HG02588 (cell line): ENCODE measurements around the gene TMPRSS11B.
"Not testable (repeated sequence)": the region's sequence is repeated elsewhere in the genome, so short reads cannot be mapped to it uniquely, and the experiment has no call there.

ENCODE experiments used
- ATAC-seq: cut with Tn5 transposase; IDR thresholded peaks from one replicate; pipeline ENCODE4 v1.9.1; 2021; ENCODE audit warnings: mild to moderate bottlenecking, moderate library complexity; ENCODE audit not compliant: unreplicated experiment

TMPRSS11B gene

GRCh38 chr4:68240620-68241019, 4.9 kb downstream of the TMPRSS11B start:
- no peak for ATAC-seq

- no peak for ATAC-seq
Observed at GRCh38 chr4:68228568-68228967, 16.9 kb downstream of the TMPRSS11B start.

- ATAC-seq = no peak
Observed at GRCh38 chr4:68218044-68218443, 27.4 kb downstream of the TMPRSS11B start.

- ATAC-seq = no peak
Observed at GRCh38 chr4:68216501-68216900, 29.0 kb downstream of the TMPRSS11B start.

- no peak for ATAC-seq
Observed at GRCh38 chr4:68209003-68209402, 36.5 kb downstream of the TMPRSS11B start.

GRCh38 chr4:68194305-68194704, 51.2 kb downstream of the TMPRSS11B start:
- not testable (repeated sequence) for ATAC-seq

- no peak for ATAC-seq
Observed at GRCh38 chr4:68193194-68193593, 52.3 kb downstream of the TMPRSS11B start.

GRCh38 chr4:68187145-68187544, 58.3 kb downstream of the TMPRSS11B start:
- ATAC-seq = no peak

GRCh38 chr4:68184923-68185322, 60.6 kb downstream of the TMPRSS11B start:
- no peak for ATAC-seq

GRCh38 chr4:68183417-68183816, 62.1 kb downstream of the TMPRSS11B start:
- no peak for ATAC-seq

GRCh38 chr4:68182382-68182820, 63.1 kb downstream of the TMPRSS11B start:
- ATAC-seq = no peak

- no peak for ATAC-seq
Observed at GRCh38 chr4:68180849-68181526, 64.5 kb downstream of the TMPRSS11B start.

- no peak for ATAC-seq
Observed at GRCh38 chr4:68176904-68177303, 68.6 kb downstream of the TMPRSS11B start.
